ENCODE results near the gene WDHD1. TPM values are rescaled to one million over a fixed set of nuclear protein-coding genes. Genes with fewer than 3 reads are reported as not detected.

The WDHD1 gene
- total RNA-seq, 1 donor from 2014 or later: 9.3 TPM

DNA sequence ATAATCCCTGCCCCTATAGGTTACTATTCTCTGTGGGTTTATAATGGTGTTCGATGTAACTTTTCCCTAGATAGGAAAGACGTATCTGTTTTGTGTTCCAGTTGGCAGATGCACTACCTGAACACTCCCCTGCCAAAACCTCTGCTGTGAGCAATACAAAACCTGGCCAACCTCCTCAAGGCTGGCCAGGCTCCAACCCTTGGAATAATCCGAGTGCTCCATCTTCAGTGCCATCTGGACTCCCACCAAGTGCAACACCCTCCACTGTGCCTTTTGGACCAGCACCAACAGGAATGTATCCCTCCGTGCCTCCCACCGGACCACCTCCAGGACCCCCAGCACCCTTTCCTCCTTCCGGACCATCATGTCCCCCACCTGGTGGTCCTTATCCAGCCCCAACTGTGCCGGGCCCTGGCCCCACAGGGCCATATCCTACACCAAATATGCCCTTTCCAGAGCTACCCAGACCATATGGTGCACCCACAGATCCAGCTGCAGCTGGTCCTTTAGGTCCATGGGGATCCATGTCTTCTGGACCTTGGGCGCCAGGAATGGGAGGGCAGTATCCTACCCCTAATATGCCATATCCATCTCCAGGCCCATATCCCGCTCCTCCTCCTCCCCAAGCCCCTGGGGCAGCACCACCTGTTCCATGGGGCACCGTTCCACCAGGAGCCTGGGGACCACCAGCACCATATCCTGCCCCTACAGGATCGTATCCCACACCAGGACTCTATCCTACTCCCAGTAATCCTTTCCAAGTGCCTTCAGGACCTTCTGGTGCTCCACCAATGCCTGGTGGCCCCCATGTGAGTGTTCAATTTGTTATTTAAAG is 35.8 kb upstream of the WDHD1 start:
- CTCF ChIA-PET: no interaction called here
- no peak overlapping the region for H3K27ac Mint-ChIP-seq
- ATAC-seq (ENCODE audit: low read depth) (no peak), DNase-seq (no peak)
- peaks cover 75% of the 10 kb centered on the region for H3K36me3 Mint-ChIP-seq (ENCODE audit: low read depth)
- POLR2A ChIA-PET: interaction anchor here (7.1 kb wide), 1 partner anchor 11 kb away, joined by 33 read pairs; the partner anchor contains the start of gene MAPK1IP1L
- H3K4me1 Mint-ChIP-seq: peaks cover 53% of the 10 kb centered on the region
- H3K9me3 Mint-ChIP-seq: no peaks in the 10 kb centered on the region
- no peaks in the 10 kb centered on the region for H3K27me3 Mint-ChIP-seq
- intact Hi-C loops (cut with micrococcal nuclease): no loop called here
- TF ChIP-seq, protein P1, sequence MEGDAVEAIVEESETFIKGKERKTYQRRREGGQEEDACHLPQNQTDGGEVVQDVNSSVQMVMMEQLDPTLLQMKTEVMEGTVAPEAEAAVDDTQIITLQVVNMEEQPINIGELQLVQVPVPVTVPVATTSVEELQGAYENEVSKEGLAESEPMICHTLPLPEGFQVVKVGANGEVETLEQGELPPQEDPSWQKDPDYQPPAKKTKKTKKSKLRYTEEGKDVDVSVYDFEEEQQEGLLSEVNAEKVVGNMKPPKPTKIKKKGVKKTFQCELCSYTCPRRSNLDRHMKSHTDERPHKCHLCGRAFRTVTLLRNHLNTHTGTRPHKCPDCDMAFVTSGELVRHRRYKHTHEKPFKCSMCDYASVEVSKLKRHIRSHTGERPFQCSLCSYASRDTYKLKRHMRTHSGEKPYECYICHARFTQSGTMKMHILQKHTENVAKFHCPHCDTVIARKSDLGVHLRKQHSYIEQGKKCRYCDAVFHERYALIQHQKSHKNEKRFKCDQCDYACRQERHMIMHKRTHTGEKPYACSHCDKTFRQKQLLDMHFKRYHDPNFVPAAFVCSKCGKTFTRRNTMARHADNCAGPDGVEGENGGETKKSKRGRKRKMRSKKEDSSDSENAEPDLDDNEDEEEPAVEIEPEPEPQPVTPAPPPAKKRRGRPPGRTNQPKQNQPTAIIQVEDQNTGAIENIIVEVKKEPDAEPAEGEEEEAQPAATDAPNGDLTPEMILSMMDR (IDR thresholded peaks at IDR 0.05): no peak
- H3K4me3 Mint-ChIP-seq: no peak overlapping the region

DNA sequence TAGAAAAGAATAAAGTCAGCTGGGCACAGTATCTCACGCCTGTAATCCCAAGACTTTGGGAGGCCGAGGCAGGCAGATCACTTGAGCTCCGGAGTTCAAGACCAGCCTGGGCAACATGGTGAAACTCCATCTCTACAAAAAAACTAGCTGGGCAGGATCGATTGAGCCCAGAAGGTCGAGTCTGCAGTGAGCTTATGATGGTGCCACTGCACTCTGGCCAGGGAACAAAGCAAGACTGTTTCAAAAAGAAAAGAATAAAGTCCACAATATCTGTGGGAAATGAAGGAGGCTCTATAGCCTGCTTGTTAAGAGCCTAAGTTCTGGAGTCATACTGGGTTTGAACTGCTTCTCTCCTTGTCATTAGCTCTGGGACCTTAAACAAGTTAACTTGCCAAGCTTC is 32.4 kb upstream of the WDHD1 start:
- no peak overlapping the region for H3K4me3 Mint-ChIP-seq
- peaks cover 41% of the 10 kb centered on the region for H3K4me1 Mint-ChIP-seq
- no peaks in the 10 kb centered on the region for H3K27me3 Mint-ChIP-seq
- no peak for DNase-seq
- no peak overlapping the region for H3K27ac Mint-ChIP-seq
- TF ChIP-seq, protein P1 (IDR thresholded peaks at IDR 0.05): no peak
- ChIA-PET POLR2A (interaction anchor here (1.1 to 1.9 kb wide), 2 partner anchors 11 to 17 kb away, joined by 3 to 5 read pairs; no protein-coding TSS in a partner anchor), CTCF (interaction anchor here (1.0 to 1.6 kb wide), 2 partner anchors 8 to 25 kb away, joined by 4 to 5 read pairs; partner anchors contain the start of gene MAPK1IP1L)
- no peaks in the 10 kb centered on the region for H3K9me3 Mint-ChIP-seq
- no peak for ATAC-seq (ENCODE audit: low read depth)
- intact Hi-C loops (cut with micrococcal nuclease): no loop called here
- H3K36me3 Mint-ChIP-seq (ENCODE audit: low read depth): peaks cover 66% of the 10 kb centered on the region

DNA sequence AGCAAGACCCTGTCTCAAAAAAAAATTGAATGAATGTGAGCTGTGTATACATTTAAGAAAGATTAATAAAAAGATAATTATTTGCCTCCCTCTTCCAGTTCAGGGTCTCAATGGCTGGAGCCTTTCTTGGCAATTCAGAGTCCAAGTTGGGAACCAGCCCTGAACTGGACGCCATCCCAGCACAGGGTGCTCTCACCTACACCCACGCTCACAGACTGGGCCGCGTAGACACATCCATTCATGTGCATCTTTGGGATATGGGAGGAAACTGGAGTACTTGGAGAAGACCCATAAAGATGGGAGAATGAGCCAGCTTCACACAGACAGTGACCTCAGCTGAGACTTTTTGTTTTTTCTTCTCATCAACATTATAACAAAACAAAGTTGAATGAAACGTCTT is 31.0 kb upstream of the WDHD1 start:
- no peak overlapping the region for H3K4me3 Mint-ChIP-seq
- no peak overlapping the region for H3K27ac Mint-ChIP-seq
- no peak for DNase-seq
- no peaks in the 10 kb centered on the region for H3K27me3 Mint-ChIP-seq
- POLR2A ChIA-PET: interaction anchor here (0.7 to 1.2 kb wide), 3 partner anchors 13 to 30 kb away, joined by 3 to 5 read pairs (median 5); no protein-coding TSS in a partner anchor
- CTCF ChIA-PET: no interaction called here
- no peaks in the 10 kb centered on the region for H3K9me3 Mint-ChIP-seq
- no peak for ATAC-seq (ENCODE audit: low read depth)
- TF ChIP-seq, protein P1 (IDR thresholded peaks at IDR 0.05): no peak
- H3K4me1 Mint-ChIP-seq: peaks cover 50% of the 10 kb centered on the region
- intact Hi-C loops (cut with micrococcal nuclease): no loop called here
- peaks cover 64% of the 10 kb centered on the region for H3K36me3 Mint-ChIP-seq (ENCODE audit: low read depth)

DNA sequence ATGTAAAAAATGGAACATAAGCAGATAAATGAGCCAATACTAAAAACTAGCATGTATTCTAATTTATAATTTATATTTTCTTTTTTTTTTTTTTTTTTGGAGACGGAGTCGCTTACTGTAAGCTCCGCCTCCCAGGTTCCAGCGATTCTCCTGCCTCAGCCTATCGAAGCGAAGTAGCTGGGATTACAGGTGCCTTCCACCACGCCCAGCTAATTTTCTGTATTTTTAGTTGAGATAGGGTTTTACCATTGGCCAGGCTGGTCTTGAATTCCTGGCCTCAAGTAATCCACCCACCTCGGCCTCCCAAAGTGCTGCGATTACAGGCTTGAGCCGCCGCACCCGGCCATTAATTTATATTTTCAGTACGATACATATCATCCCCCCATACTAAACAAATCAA is 27.2 kb upstream of the WDHD1 start:
- no peaks in the 10 kb centered on the region for H3K27me3 Mint-ChIP-seq
- ChIA-PET CTCF (no interaction called here), POLR2A (interaction anchor here (1.1 to 6.8 kb wide), 3 partner anchors 14 to 76 kb away, joined by 4 to 112 read pairs (median 7); no protein-coding TSS in a partner anchor)
- no peak for ATAC-seq (ENCODE audit: low read depth)
- H3K9me3 Mint-ChIP-seq: no peaks in the 10 kb centered on the region
- H3K36me3 Mint-ChIP-seq (ENCODE audit: low read depth): peaks cover 47% of the 10 kb centered on the region
- no peak for DNase-seq
- no peak overlapping the region for H3K27ac Mint-ChIP-seq
- peaks cover 47% of the 10 kb centered on the region for H3K4me1 Mint-ChIP-seq
- H3K4me3 Mint-ChIP-seq: peak overlapping the region; percentile 28
- intact Hi-C loops (cut with micrococcal nuclease): loop anchor here (5.0 kb wide), 1 partner anchor 567 kb away; the partner anchor contains the start of gene GMFB
- TF ChIP-seq, protein P1 (IDR thresholded peaks at IDR 0.05): no peak

DNA sequence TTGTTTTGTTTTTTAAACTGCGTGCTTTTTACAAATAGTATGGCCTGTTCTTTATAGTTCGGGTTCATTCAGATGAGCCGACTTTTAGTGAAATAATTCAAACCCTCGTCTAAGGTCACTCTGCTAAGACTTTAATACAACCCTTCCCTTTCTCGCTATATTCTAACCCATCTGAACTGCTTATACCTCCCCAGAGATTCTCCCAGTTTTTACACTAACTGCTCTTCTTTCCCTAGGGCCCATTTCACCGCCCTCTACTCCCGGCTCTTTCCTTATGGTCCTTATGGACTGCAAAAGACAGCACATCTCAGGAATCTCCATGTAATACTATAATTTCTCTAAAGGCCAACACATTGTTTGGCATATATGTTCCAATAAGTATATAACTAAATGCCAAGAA is 26.6 kb upstream of the WDHD1 start:
- CTCF ChIA-PET: interaction anchor here (1.1 to 3.2 kb wide), 2 partner anchors 12 to 18 kb away, joined by 3 to 35 read pairs; no protein-coding TSS in a partner anchor
- H3K27ac Mint-ChIP-seq: peak overlapping the region; percentile 59
- H3K36me3 Mint-ChIP-seq (ENCODE audit: low read depth): peaks cover 46% of the 10 kb centered on the region
- TF ChIP-seq, protein P1 (IDR thresholded peaks at IDR 0.05): no peak
- peak overlapping the region; percentile 94 for H3K4me3 Mint-ChIP-seq
- DNase-seq: no peak
- H3K9me3 Mint-ChIP-seq: no peaks in the 10 kb centered on the region
- H3K27me3 Mint-ChIP-seq: no peaks in the 10 kb centered on the region
- H3K4me1 Mint-ChIP-seq: peaks cover 47% of the 10 kb centered on the region
- no peak for ATAC-seq (ENCODE audit: low read depth)
- POLR2A ChIA-PET: interaction anchor here (1.2 to 6.8 kb wide), 3 partner anchors 12 to 108 kb away, joined by 8 to 112 read pairs (median 33); no protein-coding TSS in a partner anchor
- intact Hi-C loops (cut with micrococcal nuclease): loop anchor here (5.0 kb wide), 1 partner anchor 566 kb away; the partner anchor contains the start of gene GMFB
